RKO (cell line): ENCODE measurements around the gene CCDC148.

Experiments
- DNase-seq: peaks from one replicate; pipeline ENCODE4 v3.0.0-alpha.2; 2016; ENCODE audit warnings: low spot score

CCDC148 gene

GRCh38 chr2:158432117-158432516, 24.4 kb downstream of the CCDC148 start:
- no peak for DNase-seq

DNA sequence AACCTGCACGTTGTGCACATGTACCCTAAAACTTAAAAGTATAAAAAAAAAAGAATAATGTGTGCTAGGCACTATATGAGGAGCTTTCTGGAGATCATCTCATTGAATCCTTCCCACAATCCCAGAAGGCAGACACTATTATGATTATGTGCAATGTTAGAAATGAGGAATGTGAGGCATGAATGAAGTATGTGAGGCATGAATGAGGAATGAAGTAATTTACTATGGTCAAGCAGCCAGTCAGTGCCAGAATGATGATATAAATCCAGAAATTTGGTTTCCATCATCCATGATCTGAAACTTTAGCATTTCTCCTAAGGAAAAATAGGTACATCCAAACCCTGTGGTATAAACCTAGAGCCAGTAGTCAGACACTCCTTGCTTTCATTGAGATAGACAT, 42.0 kb downstream of the CCDC148 start:
- no peak for DNase-seq

GRCh38 chr2:158413581-158413980, 43.0 kb downstream of the CCDC148 start:
- no peak for DNase-seq

DNA sequence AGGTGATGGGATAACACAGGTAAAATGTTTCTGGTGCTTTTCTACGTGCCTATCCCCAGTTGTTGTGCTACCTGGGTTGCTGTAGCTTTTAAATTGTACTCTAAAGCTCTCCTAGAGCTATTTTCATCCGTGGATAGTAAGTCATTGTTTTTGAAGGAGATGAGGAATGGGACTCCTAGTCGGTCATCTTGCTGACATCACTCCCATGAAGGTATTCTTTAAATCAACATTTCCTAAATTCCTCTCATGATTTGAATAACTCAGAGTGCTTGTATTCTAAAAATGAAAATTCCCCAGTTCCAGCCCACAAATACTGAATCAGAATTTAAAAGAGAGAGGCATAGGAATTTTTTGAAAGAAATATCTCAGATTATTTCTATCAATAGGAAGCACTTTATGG, 44.3 kb downstream of the CCDC148 start:
- no peak for DNase-seq

- DNase-seq = no peak
Measured at GRCh38 chr2:158411748-158412147, 44.8 kb downstream of the CCDC148 start.

GRCh38 chr2:158410132-158410531, 46.4 kb downstream of the CCDC148 start:
- no peak for DNase-seq

DNA sequence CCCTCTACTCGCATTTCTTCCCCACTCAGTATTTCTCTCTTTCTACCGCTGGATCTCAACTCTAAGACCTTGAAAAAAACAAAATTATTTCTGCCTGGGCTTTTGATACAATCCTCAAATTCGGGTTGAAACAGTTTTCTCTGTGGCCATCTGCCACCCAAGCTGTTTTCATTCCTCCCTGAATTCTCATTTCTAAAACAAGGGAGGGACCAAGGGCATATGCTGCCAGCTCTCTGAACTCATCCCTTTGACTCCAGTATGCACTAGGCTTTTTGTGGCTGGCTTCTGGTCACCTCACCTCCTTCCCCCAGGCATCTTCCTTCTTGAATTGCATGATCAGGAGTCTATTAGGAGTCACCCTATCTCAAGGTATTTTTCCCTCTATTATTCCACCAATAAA, 49.5 kb downstream of the CCDC148 start:
- DNase-seq = no peak

DNA sequence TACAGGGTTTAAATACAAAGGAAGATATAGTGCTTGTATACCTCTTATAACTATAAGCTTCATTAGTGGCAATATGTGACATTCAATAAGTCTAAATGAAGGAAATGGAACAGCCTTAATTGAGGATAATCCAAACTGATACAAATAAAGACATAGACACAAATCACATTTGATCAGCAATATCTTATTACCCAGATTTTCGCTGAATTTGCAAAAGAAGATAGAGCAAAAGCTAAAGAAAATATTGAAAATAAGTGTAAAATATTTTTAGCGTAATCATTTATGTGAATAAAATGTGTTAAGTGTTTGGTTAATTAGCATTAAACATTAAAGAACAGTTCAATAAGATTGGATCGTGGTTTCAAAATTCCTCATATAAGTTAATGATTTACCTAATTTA, 51.2 kb downstream of the CCDC148 start:
- DNase-seq = no peak

- no peak for DNase-seq
Measured at GRCh38 chr2:158403237-158403636, 53.3 kb downstream of the CCDC148 start.

DNA sequence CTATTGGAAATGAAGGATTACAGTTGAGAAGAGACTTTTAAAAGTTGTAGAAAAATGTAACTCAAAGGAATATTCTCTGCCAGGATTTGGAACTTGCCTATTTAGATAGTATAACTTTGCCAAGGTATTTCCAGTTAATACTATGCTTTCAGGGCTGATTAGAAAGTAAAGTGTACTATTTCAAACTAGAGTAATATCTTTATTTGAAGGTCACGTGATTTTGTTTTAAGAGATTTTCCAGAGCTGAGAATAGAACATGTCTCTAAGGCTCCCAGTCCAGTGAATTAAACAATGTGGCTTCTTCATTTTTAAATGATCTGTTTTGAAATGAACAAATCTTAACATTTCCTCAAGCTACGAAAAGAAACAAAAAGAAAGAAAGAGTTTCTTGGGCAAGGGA, 53.9 kb downstream of the CCDC148 start:
- no peak for DNase-seq

GRCh38 chr2:158395166-158395565, 61.4 kb downstream of the CCDC148 start:
- no peak for DNase-seq

DNA sequence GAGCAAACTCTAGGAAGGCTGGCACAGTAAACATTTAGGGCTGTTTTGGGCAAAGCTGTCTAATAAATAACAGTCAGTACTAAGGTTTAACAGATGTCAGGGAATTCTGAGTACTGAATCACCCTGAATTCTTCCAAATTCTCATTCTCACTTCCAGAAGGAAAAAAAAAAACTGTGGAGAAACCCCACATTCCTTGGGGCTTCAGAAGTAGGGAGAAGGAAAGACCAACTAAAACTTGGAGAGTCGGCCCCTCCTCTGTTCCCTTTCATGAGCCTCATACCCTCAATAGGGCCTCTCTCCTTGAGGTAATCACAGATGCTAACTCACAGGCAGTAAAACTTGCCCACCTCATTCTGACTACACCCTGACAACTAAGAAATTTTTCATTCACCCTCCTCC, 62.1 kb downstream of the CCDC148 start:
- DNase-seq = no peak

DNA sequence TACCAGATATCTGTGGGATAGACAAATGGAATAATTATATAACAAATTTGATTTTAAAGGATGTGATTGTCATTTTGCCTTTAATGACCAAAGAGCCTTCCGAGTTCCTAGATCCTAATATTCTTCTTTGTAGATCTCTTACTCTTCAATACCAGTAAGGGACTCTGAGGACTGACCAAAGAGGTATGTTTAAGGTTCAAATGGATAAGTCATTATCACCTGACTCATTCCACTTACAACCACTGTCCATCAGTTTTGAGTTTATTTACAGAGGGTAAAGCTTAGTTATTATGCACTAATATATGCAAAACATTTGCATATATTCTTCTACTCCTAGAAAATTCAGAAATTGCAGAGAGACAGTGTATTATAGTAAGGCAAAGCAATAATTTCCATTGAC, 62.7 kb downstream of the CCDC148 start:
- DNase-seq = no peak

DNA sequence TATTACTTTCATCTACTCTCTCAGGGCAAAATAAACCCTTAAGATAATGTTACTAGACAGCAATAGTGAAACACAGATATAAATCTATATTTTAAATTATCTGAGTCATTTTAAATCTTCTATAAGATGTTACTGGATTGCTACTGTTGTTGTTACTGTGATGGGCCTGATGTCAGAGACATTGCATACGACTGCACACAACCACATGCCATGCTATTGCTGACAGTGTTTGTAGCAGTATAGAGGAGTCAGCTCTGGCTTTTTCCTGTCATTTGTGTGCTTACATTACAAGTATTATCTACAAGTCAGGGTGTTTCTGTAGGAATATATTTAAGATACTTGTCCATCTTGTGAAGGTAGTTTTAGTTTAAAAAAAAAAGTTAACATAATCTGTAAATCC, 63.9 kb downstream of the CCDC148 start:
- no peak for DNase-seq

DNA sequence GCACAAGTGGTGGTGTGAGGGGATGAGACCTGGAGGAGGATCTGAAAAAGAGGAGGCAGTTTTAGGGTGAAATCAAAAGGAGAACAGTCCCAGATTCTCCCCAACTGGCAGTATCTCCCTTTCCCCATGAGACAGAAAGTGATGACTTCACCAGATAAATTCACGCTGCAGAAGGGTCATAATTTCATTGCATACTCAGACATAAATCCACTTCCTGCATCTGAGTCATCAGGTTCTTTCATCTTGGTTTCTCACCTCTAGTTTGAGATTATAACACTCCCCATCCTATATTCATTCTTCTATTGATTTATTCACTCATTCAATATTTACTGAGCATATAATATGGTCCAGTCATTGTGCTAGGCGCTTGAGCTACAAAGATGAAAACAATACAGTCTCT, 64.7 kb downstream of the CCDC148 start:
- peak; percentile 81 for DNase-seq

DNA sequence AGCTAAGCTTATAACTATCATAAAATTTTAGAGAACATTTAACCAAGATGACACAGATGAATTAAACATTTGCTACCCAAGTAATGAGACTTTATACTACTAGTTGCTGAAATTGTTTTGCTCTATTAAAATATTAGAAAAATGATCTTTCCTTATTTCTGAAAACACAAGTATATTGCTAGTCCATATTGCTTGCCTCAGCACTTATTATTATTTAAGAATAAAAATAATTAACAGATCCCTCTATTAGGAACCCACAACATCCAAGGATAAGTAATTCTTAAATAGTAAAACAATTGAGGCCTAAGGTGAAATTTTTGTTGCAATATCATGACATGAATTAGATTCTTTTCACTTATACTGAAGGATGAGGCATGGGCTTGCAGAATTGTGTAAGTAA, 65.2 kb downstream of the CCDC148 start:
- DNase-seq = no peak

DNA sequence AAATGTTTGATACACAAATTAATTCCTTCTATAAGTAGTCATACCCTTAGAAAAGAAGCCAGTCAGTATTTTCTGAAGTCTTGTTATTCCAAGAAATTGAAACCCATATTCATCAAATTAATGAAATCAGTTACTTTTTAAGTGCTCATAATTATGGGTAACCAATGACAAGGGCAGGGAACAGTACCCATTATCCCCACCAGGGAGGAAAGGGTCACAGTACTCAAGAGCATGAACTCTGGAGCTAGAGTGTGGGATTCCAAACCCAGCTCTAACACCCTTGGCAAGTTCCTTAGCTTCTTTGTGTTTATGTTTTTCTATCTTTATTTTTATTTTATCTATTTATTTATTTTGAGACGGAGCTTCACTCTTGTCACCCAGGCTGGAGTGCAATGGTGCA, 68.4 kb downstream of the CCDC148 start:
- no peak for DNase-seq

- DNase-seq = no peak
Measured at GRCh38 chr2:158385646-158386045, 70.9 kb downstream of the CCDC148 start.

GRCh38 chr2:158381978-158382377, 74.6 kb downstream of the CCDC148 start:
- DNase-seq = no peak

- DNase-seq = peak; percentile 14
Measured at GRCh38 chr2:158381205-158381604, 75.3 kb downstream of the CCDC148 start.

DNA sequence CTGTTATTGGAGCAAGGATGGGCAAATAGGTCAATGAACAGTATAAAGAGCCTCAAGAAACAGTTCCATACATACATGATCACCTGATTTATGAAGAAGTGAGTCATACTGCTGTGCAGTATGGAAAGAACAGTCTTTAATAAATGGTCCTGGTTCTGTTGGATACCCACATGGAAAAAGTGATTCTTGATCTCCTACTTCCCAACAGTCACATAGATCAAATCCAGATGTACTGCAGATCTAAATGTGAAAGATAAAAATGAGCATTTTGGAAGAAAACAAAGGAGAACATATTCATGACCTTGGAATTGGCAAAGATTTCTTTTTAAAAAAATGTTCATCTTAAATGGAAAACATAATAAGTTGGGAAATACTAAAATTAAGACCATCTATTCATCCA, 75.8 kb downstream of the CCDC148 start:
- no peak for DNase-seq

GRCh38 chr2:158378926-158379325, 77.6 kb downstream of the CCDC148 start:
- DNase-seq = no peak

GRCh38 chr2:158366342-158366741, 90.2 kb downstream of the CCDC148 start:
- no peak for DNase-seq

- no peak for DNase-seq
Measured at GRCh38 chr2:158359846-158360245, 96.7 kb downstream of the CCDC148 start.

GRCh38 chr2:158357699-158358098, 98.9 kb downstream of the CCDC148 start:
- DNase-seq = no peak
